HL-60 (cell line): Measurements from ENCODE around the gene MAPK7.

Experiments used
- DNase-seq, 2 experiments: peaks; one replicate each; pipeline ENCODE4 v3.0.0-alpha.2; 2010 to 2020; ENCODE audit warnings: low read depth in 1 of 2, low spot score in 1 of 2
- H3K27ac ChIP-seq: fragments of 250-450 bp; sonication (Bioruptor Pico); replicated peaks from 2 replicates; pipeline ENCODE4 v1.5.1; 2020; ENCODE audit warnings: mild to moderate bottlenecking, moderate library complexity
- H3K27me3 ChIP-seq: fragments of 250-450 bp; sonication (Bioruptor Pico); 2 replicates; pipeline ENCODE4 v1.5.1; 2021; ENCODE audit warnings: mild to moderate bottlenecking, moderate library complexity; ENCODE audit not compliant: insufficient read depth, poor library complexity, severe bottlenecking
- H3K4me3 ChIP-seq: replicated peaks from 2 replicates; pipeline ENCODE4 v1.5.1; 2011; ENCODE audit warnings: mild to moderate bottlenecking, control low read depth, low read length; ENCODE audit not compliant: insufficient read depth
- GABPA ChIP-seq: IDR thresholded peaks from 2 replicates; pipeline ENCODE4 v1.6.1; 2012; ENCODE audit warnings: low read depth
- POLR2AphosphoS5 ChIP-seq: IDR thresholded peaks from 2 replicates; pipeline ENCODE4 v1.6.1; 2012; ENCODE audit warnings: low read depth
- SPI1 ChIP-seq: IDR thresholded peaks from 2 replicates; pipeline ENCODE4 v1.6.1; 2012; ENCODE audit warnings: low read depth, mild to moderate bottlenecking, borderline replicate concordance
- TF ChIP-seq, protein P1 (sequence below): IDR thresholded peaks from 2 replicates; pipeline ENCODE4 v1.6.1; 2012; ENCODE audit warnings: low read depth; ENCODE audit not compliant: insufficient replicate concordance
- TF ChIP-seq, protein P2 (sequence below): IDR thresholded peaks from one replicate; pipeline ENCODE4 v1.5.1; 2011; ENCODE audit warnings: low read length, control low read depth, inconsistent platforms; ENCODE audit not compliant: insufficient read depth

The MAPK7 gene

DNA sequence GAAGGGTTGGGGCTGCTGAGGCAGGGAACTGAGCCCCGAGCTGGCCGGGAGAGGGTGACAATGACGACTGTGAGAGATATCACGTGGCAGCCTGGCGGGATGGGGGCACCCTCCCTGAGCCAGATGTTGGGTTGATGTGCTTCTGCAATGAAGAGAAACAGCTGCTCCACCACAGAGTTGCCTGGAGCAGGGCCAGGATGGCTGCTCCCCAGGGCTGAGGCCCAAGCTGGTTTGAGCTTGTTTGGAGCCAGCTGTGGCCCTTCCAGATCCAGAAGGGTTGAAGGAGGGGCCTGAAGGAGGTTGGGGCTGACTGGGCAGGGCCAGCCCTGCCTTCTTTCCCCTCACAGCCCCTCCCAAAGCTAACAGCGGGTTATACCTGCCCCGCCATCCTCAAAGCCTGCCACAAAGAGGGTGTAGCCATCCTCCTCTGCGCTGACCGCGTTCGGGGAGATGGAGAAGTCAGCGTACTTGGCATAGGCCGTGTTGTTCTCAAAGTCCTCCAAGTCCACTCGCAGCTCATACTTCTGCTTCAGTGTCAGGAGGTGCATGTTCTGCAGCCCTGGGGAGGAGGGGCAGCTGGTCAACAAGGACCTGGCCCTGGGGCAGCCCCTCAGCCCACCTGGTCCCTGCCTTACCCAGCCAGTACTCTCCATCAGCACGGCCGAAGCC, 6.6 kb downstream of the MAPK7 start:
- Histone ChIP-seq H3K27ac (no peak overlapping the region), H3K4me3 (no peak overlapping the region), H3K27me3 (no peaks in the 10 kb centered on the region)
- DNase-seq: peak; percentile 78 to 87
- TF ChIP-seq GABPA (no peak), POLR2AphosphoS5 (peak; percentile 90)
- TF ChIP-seq, protein P1, sequence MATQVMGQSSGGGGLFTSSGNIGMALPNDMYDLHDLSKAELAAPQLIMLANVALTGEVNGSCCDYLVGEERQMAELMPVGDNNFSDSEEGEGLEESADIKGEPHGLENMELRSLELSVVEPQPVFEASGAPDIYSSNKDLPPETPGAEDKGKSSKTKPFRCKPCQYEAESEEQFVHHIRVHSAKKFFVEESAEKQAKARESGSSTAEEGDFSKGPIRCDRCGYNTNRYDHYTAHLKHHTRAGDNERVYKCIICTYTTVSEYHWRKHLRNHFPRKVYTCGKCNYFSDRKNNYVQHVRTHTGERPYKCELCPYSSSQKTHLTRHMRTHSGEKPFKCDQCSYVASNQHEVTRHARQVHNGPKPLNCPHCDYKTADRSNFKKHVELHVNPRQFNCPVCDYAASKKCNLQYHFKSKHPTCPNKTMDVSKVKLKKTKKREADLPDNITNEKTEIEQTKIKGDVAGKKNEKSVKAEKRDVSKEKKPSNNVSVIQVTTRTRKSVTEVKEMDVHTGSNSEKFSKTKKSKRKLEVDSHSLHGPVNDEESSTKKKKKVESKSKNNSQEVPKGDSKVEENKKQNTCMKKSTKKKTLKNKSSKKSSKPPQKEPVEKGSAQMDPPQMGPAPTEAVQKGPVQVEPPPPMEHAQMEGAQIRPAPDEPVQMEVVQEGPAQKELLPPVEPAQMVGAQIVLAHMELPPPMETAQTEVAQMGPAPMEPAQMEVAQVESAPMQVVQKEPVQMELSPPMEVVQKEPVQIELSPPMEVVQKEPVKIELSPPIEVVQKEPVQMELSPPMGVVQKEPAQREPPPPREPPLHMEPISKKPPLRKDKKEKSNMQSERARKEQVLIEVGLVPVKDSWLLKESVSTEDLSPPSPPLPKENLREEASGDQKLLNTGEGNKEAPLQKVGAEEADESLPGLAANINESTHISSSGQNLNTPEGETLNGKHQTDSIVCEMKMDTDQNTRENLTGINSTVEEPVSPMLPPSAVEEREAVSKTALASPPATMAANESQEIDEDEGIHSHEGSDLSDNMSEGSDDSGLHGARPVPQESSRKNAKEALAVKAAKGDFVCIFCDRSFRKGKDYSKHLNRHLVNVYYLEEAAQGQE: no peak
- TF ChIP-seq, protein P2, sequence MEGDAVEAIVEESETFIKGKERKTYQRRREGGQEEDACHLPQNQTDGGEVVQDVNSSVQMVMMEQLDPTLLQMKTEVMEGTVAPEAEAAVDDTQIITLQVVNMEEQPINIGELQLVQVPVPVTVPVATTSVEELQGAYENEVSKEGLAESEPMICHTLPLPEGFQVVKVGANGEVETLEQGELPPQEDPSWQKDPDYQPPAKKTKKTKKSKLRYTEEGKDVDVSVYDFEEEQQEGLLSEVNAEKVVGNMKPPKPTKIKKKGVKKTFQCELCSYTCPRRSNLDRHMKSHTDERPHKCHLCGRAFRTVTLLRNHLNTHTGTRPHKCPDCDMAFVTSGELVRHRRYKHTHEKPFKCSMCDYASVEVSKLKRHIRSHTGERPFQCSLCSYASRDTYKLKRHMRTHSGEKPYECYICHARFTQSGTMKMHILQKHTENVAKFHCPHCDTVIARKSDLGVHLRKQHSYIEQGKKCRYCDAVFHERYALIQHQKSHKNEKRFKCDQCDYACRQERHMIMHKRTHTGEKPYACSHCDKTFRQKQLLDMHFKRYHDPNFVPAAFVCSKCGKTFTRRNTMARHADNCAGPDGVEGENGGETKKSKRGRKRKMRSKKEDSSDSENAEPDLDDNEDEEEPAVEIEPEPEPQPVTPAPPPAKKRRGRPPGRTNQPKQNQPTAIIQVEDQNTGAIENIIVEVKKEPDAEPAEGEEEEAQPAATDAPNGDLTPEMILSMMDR: no peak

DNA sequence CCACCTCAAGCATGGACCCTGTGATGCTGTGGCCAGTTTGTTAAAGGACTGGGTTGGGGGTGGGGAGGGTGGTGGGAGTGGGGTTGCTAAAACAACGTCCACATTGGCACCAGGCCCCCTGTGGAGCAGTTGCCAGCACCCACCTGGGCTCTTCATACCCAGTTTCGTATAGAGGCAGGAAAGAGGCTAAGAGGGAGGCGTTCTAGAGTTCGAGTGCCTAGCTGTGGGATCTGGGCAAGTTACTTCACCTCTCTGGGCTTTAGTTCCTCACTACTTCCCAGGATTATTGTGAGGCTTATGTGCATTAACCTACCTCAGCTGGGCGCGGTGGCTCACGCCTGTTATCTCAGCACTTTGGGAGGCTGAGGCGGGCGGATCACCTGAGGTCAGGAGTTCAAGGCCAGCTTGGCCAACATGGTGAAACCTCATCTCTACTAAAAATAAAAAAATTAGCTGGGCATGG, 7.3 kb downstream of the MAPK7 start:
- H3K4me3 ChIP-seq: no peak overlapping the region
- DNase-seq: no peak
- H3K27me3 ChIP-seq: no peaks in the 10 kb centered on the region
- TF ChIP-seq, protein P1: no peak
- TF ChIP-seq GABPA: no peak
- TF ChIP-seq, protein P2: no peak
- TF ChIP-seq POLR2AphosphoS5: no peak
- no peak for TF ChIP-seq SPI1
- no peak overlapping the region for H3K27ac ChIP-seq

DNA sequence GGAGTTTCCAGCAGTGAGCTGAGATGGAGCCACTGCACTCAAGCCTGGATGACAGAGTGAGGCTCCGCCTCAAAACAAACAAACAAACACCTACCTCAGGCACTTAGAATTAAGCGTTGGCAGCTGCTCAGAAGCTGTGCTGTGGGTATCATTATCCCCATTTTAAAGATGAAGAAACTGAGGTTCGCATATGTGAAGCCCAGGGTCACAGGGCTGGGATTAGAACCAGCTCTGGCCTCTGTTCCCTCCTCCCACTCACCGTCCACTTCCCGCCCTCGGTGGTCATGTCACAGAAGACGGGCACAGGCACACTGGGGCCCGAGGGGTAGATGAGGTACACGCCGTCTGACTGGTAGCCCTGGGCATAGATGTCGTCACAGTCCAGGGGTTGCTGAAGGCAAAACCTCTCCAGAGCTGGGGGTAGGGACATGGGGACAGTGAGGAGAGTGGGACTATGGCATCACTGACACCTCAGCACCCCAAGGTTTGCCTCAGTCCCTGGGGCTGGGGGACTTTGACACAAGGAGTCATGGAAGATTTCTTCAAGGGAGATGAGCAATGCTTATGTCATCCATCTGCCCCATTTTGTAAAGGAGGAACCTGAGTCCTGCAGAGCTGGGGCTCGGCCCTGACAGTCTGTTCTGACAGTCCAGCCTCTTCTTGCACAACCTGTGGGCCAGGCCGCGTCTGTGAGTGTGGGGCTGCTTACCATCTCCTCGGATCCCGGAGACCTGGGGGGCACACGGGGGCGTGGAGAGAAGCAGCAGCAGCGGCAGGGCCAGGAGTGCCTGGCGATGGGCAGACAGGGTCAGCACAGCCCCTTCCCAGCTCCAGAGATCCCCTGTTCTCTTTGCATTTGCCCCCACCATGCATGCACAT, 8.0 kb downstream of the MAPK7 start:
- Histone ChIP-seq H3K4me3 (no peak overlapping the region), H3K27me3 (no peaks in the 10 kb centered on the region), H3K27ac (peak overlapping the region; percentile 61)
- peak; percentile 46 to 80 for DNase-seq
- no peak for TF ChIP-seq SPI1
- TF ChIP-seq POLR2AphosphoS5: peak; percentile 45; the same call in 1 of the 2 replicates
- TF ChIP-seq, protein P1: no peak
